ENCODE results near the gene ADAT3.

The ADAT3 gene

GRCh38 chr19:1911098-1911497, 5.9 kb downstream of the ADAT3 start (continued):
- no peak for TF ChIP-seq ZNF707 (tag by site-specific recombination; IDR thresholded peaks at IDR 0.05)

- CTCF ChIA-PET, result interaction anchor here (0.5 to 0.7 kb wide), 3 partner anchors 25 to 645 kb away, joined by 3 read pairs; no protein-coding TSS in a partner anchor
- Histone ChIP-seq H3K9me3 (ENCODE audit: control insufficient read depth, insufficient read depth, low read depth, low read length) (no peaks in the 10 kb centered on the region), H3K36me3 (ENCODE audit: control insufficient read depth in 2 of 2, insufficient read depth in 1 of 2, low read length in 2 of 2) (peaks cover 0 to 55% of the 10 kb centered on the region in 2 experiments; a peak in 2 of 3 replicates), H3K27ac (ENCODE audit: extremely low read depth, low read depth, low read length) (no peak overlapping the region), H3K4me3 (ENCODE audit: low read depth, low read length) (no peak overlapping the region), H3K4me1 (ENCODE audit: control insufficient read depth, insufficient read depth, low read length) (peaks cover 12% of the 10 kb centered on the region)
- TF ChIP-seq ZBTB6 (tag by site-specific recombination; IDR thresholded peaks at IDR 0.05), result peak; percentile 64; the same call in 1 of the 2 replicates
- no peak for TF ChIP-seq ZNF530 (tag by site-specific recombination; IDR thresholded peaks at IDR 0.05; ENCODE audit: low read depth)
- TF ChIP-seq, protein P1, sequence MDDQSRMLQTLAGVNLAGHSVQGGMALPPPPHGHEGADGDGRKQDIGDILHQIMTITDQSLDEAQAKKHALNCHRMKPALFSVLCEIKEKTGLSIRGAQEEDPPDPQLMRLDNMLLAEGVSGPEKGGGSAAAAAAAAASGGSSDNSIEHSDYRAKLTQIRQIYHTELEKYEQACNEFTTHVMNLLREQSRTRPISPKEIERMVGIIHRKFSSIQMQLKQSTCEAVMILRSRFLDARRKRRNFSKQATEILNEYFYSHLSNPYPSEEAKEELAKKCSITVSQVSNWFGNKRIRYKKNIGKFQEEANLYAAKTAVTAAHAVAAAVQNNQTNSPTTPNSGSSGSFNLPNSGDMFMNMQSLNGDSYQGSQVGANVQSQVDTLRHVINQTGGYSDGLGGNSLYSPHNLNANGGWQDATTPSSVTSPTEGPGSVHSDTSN (CRISPR knock-in tag; IDR thresholded peaks at IDR 0.05), result no peak
- no peak for TF ChIP-seq ZNF16 (tag by site-specific recombination; IDR thresholded peaks at IDR 0.05; ENCODE audit: low read depth)
- TF ChIP-seq, protein P2, sequence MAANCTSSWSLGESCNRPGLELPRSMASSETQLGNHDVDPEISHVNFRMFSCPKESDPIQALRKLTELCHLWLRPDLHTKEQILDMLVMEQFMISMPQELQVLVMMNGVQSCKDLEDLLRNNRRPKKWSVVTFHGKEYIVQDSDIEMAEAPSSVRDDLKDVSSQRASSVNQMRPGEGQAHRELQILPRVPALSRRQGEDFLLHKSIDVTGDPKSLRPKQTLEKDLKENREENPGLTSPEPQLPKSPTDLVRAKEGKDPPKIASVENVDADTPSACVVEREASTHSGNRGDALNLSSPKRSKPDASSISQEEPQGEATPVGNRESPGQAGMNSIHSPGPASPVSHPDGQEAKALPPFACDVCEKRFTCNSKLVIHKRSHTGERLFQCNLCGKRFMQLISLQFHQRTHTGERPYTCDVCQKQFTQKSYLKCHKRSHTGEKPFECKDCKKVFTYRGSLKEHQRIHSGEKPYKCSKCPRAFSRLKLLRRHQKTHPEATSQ (tag by site-specific recombination; IDR thresholded peaks at IDR 0.05), result no peak
- no peak for TF ChIP-seq ZNF133 (tag by site-specific recombination; IDR thresholded peaks at IDR 0.05)
- TF ChIP-seq ZEB2 (tag by site-specific recombination; IDR thresholded peaks at IDR 0.05), result no peak
- no peak for TF ChIP-seq ZNF433 (tag by site-specific recombination; IDR thresholded peaks at IDR 0.05; ENCODE audit: low read depth)
- TF ChIP-seq ZBTB44 (tag by site-specific recombination; IDR thresholded peaks at IDR 0.05), result no peak
- peak; percentile 98 for TF ChIP-seq KLF1 (tag by site-specific recombination; IDR thresholded peaks at IDR 0.05)
- no peak for TF ChIP-seq EGR2 (tag by site-specific recombination; IDR thresholded peaks at IDR 0.05; ENCODE audit: low read depth)
- TF ChIP-seq ZNF335 (tag by site-specific recombination; conservative IDR thresholded peaks at IDR 0.05), result no peak
- POLR2A ChIA-PET, result no interaction called here
Measured at GRCh38 chr19:1911995-1912394, 6.8 kb downstream of the ADAT3 start.

DNA sequence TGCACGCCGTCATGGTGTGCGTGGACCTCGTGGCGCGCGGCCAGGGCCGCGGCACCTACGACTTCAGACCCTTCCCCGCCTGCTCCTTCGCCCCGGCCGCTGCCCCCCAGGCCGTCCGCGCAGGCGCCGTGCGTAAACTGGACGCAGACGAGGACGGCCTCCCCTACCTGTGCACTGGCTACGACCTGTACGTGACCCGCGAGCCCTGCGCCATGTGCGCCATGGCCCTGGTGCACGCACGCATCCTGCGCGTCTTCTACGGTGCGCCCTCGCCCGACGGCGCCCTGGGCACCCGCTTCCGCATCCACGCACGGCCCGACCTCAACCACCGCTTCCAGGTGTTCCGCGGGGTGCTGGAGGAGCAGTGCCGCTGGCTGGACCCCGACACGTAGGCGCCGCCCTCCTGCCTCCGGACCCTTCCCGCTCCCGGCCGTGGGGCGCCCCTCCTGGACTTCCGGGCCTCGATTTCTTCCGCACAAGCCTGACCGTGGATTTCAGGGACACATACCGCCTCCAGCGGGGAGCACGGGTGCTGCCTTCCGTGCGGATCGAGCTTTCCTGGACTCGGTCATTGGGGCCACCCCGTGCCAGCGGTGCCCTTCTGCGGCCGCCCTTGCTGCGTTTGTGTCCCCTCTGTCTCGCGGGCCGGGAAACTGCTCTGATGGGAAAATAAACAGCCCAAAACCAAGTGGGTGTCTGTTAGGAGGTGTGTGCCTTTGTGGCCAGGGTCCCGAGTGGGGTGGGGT, 7.7 kb downstream of the ADAT3 start:
- no peaks in the 10 kb centered on the region for H3K9me3 ChIP-seq (ENCODE audit: control insufficient read depth, insufficient read depth, low read depth, low read length)
- H3K4me3 ChIP-seq (ENCODE audit: low read depth, low read length), result no peak overlapping the region
- ChIA-PET POLR2A (no interaction called here), CTCF (no interaction called here)
- H3K27ac ChIP-seq (ENCODE audit: extremely low read depth, low read depth, low read length), result no peak overlapping the region
- peaks cover 0 to 55% of the 10 kb centered on the region in 2 experiments; a peak in 2 of 3 replicates for H3K36me3 ChIP-seq (ENCODE audit: control insufficient read depth in 2 of 2, insufficient read depth in 1 of 2, low read length in 2 of 2)
- H3K4me1 ChIP-seq (ENCODE audit: control insufficient read depth, insufficient read depth, low read length), result peaks cover 10% of the 10 kb centered on the region
- TF ChIP-seq HIC1 (tag by site-specific recombination; IDR thresholded peaks at IDR 0.05) (0 out of 2 replicates have a peak, but pooled peaks have one; percentile 14), YY1 (tag by site-specific recombination; IDR thresholded peaks at IDR 0.05) (no peak)
